ENCODE results near the gene UNK.

The UNK gene

DNA sequence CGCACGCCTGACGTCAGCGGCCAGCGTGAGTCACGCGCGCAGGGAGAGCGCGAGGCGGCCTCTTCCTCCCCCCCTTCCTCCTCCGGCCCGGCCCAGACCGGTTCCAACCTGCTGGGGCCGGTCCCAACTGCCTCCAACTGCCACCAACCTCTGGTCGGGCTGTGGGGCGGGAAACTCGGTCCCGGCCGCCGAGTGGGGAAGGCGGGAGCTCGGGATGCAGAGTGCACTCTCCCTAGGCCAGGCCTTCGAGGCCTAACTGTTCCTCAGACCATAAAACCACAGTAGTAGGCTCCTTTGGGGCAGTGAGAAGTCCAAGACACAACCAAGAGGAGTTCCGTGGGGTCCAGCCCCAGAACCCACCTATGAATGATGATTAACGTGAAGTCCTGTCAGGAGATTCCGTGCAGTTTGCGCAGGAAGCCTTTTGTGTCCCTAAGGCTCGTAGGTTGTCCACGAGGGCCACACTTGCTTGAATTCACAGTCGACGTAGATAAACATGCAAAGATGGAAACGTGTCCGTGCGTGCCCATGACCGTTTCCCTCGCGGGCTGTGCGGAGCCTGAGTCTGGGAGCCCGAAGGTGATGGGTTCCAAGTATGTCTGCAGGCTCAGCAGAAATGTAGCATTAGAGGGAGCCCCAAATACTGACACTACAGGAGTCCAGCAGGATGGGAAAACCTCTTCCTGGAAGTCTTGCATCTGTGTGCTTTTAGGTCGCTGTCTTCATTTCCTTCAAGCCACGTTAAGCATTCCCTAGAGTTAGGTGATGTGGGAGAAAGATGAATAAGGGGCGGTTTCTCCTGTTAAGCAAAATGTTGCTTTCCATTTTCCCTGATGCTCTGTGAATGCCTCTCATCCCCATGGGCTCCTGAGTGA is 647 bp downstream of the UNK start:
- peaks cover 26% of the 10 kb centered on the region for H3K36me3 ChIP-seq

DNA sequence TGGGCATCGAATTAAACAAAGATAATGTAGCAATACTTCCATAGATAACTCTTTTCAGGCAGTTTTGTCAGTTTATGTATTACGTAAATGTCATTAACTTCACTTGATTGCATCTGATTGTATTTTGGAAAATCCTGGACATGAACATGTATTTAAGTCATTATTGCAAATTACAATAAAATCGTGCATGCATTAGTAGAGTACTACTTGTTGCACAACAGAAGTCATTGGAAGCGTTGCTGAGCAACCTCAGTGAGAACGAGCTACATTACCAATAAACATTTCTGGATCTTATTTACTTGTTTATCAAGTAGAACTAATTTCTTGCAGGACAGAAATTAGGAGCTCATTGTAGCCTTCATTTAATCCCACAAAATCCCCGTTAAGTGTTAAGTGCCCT is 6.6 kb downstream of the UNK start:
- Histone ChIP-seq H3K27ac (no peak overlapping the region), H3K36me3 (peaks cover 58% of the 10 kb centered on the region), H3K27me3 (ENCODE audit: insufficient read depth, low read depth, severe bottlenecking) (no peaks in the 10 kb centered on the region), H3K4me3 (ENCODE audit: low read depth, low read length) (no peak overlapping the region), H3K9me3 (ENCODE audit: severe bottlenecking) (no peaks in the 10 kb centered on the region)
- DNase-seq: no peak
- TF ChIP-seq, protein P1, sequence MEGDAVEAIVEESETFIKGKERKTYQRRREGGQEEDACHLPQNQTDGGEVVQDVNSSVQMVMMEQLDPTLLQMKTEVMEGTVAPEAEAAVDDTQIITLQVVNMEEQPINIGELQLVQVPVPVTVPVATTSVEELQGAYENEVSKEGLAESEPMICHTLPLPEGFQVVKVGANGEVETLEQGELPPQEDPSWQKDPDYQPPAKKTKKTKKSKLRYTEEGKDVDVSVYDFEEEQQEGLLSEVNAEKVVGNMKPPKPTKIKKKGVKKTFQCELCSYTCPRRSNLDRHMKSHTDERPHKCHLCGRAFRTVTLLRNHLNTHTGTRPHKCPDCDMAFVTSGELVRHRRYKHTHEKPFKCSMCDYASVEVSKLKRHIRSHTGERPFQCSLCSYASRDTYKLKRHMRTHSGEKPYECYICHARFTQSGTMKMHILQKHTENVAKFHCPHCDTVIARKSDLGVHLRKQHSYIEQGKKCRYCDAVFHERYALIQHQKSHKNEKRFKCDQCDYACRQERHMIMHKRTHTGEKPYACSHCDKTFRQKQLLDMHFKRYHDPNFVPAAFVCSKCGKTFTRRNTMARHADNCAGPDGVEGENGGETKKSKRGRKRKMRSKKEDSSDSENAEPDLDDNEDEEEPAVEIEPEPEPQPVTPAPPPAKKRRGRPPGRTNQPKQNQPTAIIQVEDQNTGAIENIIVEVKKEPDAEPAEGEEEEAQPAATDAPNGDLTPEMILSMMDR (IDR thresholded peaks at IDR 0.05; ENCODE audit: low read depth, low read length): no peak

More for the DNA sequence above, 647 bp downstream of the UNK start:
- Histone ChIP-seq H3K9me3 (ENCODE audit: severe bottlenecking) (no peaks in the 10 kb centered on the region), H3K27me3 (ENCODE audit: insufficient read depth, low read depth, severe bottlenecking) (no peaks in the 10 kb centered on the region), H3K4me3 (ENCODE audit: low read depth, low read length) (peak overlapping the region; percentile 43), H3K27ac (peak overlapping the region; percentile 100)
- DNase-seq: peak; percentile 96
- TF ChIP-seq, protein P1 (IDR thresholded peaks at IDR 0.05; ENCODE audit: low read depth, low read length): no peak

DNA sequence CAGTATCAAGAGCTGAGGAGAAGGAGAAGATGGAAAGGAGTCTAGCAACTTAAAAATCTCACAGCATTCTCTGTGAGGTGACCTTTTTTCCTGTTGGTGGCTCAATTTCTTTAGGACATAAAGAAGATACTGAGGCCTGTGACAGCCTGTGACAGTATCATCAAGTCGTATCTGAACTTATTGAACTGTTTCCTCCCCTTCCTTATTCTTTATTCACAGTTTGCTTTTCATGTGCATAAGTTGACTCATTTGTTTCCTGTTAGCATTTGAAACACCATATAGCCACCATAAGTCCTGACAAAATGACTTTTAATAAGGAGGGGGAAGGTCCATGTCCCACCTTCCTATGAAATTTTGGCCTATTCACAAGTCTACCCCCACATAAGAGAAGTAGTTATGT is 8.9 kb downstream of the UNK start:
- Histone ChIP-seq H3K9me3 (ENCODE audit: severe bottlenecking) (no peaks in the 10 kb centered on the region), H3K4me3 (ENCODE audit: low read depth, low read length) (no peak overlapping the region), H3K27me3 (ENCODE audit: insufficient read depth, low read depth, severe bottlenecking) (no peaks in the 10 kb centered on the region), H3K36me3 (peaks cover 68% of the 10 kb centered on the region), H3K27ac (no peak overlapping the region)
- TF ChIP-seq, protein P1 (IDR thresholded peaks at IDR 0.05; ENCODE audit: low read depth, low read length): no peak
- no peak for DNase-seq

DNA sequence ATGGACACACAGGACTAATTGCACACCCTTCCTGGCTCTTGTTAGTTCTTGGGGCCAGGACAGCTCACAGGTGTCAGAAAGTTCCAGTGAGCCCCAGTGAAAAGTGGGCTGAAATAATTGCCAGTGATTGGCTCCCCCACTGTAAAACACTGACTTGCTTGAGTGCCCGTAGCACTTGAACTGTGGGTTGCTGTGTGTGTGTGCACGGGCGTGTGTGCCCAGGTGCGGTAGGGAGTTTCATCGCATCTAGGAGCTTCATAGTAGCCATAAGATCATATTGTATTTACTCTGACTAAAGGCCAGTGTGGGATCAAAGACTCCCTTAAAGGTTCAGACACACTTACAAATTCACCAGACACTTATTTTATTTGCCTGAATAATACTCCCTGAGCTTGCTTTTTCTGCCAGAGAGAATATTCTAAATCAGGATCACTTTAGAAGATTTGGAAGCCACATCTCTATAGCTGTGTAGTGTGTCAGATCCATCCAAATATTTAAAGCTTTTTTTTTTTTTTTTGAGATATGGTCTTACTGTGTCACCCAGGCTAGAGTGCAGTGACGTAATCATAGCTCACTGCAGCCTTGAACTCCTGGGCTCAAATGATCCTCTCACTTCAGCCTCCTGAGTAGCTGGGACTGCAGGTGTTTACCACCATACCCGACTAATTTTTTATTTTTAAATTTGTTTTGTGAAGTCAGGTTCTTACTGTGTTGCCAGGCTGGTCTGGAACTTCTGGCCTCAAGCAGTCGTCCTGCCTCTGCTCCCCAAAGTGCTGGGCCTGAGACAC is 11.4 kb downstream of the UNK start:
- no peak for DNase-seq
- TF ChIP-seq, protein P1 (IDR thresholded peaks at IDR 0.05; ENCODE audit: low read depth, low read length): no peak
- H3K36me3 ChIP-seq: peaks cover 76% of the 10 kb centered on the region

DNA sequence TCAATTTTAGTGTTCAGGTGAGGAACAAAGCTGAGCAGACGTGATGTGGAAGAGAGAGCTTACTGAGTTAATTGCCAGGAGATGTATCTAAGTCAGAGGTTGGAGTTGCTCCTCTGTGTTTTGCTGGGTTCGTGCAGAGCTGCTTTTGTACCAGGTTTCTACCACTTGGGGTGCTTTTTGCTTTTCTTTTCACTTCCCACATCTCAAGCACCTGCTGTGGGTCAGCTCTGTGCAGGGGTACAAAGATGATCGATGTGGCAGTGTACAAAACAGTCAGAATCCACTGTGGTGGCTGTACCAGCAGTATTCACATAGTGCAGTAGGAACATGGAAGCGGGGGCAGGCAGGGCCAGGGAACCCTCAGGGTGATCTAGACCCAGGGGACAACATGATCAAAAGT is 14.8 kb downstream of the UNK start:
- no peak for DNase-seq
- TF ChIP-seq, protein P1 (IDR thresholded peaks at IDR 0.05; ENCODE audit: low read depth, low read length): no peak
- Histone ChIP-seq H3K27ac (no peak overlapping the region), H3K36me3 (peaks cover 60% of the 10 kb centered on the region), H3K27me3 (ENCODE audit: insufficient read depth, low read depth, severe bottlenecking) (no peaks in the 10 kb centered on the region), H3K4me3 (ENCODE audit: low read depth, low read length) (no peak overlapping the region), H3K9me3 (ENCODE audit: severe bottlenecking) (no peaks in the 10 kb centered on the region)

More for the DNA sequence above, 11.4 kb downstream of the UNK start:
- H3K27me3 ChIP-seq (ENCODE audit: insufficient read depth, low read depth, severe bottlenecking): no peaks in the 10 kb centered on the region
- no peak overlapping the region for H3K4me3 ChIP-seq (ENCODE audit: low read depth, low read length)
- H3K9me3 ChIP-seq (ENCODE audit: severe bottlenecking): no peaks in the 10 kb centered on the region
- no peak overlapping the region for H3K27ac ChIP-seq

Measured in WERI-Rb-1 (cell line).